Measurements from ENCODE around the gene ECHS1.

DNA sequence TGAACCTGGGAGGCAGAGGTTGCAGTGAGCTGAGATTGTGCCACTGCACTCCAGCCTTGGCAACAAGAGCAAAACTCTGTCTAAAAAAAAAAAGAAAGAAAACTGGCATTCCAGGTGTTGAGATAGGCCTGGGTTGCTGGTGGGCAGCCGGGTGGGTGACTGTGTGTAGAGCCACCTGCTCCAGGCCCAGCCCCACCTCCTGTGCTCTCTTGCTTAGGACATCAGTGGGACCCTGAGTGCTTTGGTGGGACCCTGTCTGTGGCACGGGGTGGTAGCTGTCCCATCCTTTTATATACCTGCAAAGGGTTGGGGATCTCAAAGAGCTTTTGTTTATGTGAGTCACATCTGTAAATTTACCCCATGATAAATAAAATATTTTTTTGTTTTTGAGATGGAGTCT, 12.1 kb upstream of the ECHS1 start:
- TF ChIP-seq EZH2phosphoT487 (IDR thresholded peaks at IDR 0.05; ENCODE audit: insufficient read depth, low read depth) (no peak), EZH2 (IDR thresholded peaks at IDR 0.05; ENCODE audit: insufficient read depth, poor library complexity, severe bottlenecking) (no peak)

All from GM23248 (cell line).